ENCODE results near the gene MAMDC2. TPM values are rescaled to one million over a fixed set of nuclear protein-coding genes. Genes with fewer than 3 reads are reported as not detected.
A peak's percentile ranks its signal among the peaks of the same experiment; 100 is the strongest.

Gene MAMDC2
- total RNA-seq, 1 donor from 2014 or later: 76.7 TPM

GRCh38 chr9:70100362-70100761 is 56.7 kb downstream of the MAMDC2 start:
- TF ChIP-seq CTCF (IDR thresholded peaks at IDR 0.05): no peak
- DNase-seq (ENCODE audit: low spot score): no peak
- Mint-ChIP-seq H3K36me3 (ENCODE audit: low read depth) (peaks cover 5% of the 10 kb centered on the region), H3K4me1 (ENCODE audit: low read depth) (peaks cover 13% of the 10 kb centered on the region), H3K27ac (ENCODE audit: unreplicated experiment) (peak overlapping the region; percentile 11), H3K9me3 (ENCODE audit: low read depth) (peaks cover 4% of the 10 kb centered on the region), H3K4me3 (ENCODE audit: unreplicated experiment) (no peak overlapping the region), H3K27me3 (ENCODE audit: low read depth) (no peaks in the 10 kb centered on the region)

GRCh38 chr9:70101265-70101664 is 57.6 kb downstream of the MAMDC2 start:
- no peak for TF ChIP-seq CTCF (IDR thresholded peaks at IDR 0.05)
- Mint-ChIP-seq H3K36me3 (ENCODE audit: low read depth) (peaks cover 6% of the 10 kb centered on the region), H3K4me3 (ENCODE audit: unreplicated experiment) (no peak overlapping the region), H3K27me3 (ENCODE audit: low read depth) (no peaks in the 10 kb centered on the region), H3K27ac (ENCODE audit: unreplicated experiment) (peak overlapping the region; percentile 45), H3K4me1 (ENCODE audit: low read depth) (peaks cover 10% of the 10 kb centered on the region), H3K9me3 (ENCODE audit: low read depth) (peaks cover 4% of the 10 kb centered on the region)
- DNase-seq (ENCODE audit: low spot score): no peak

- no peak overlapping the region for H3K4me3 Mint-ChIP-seq (ENCODE audit: unreplicated experiment)
- H3K9me3 Mint-ChIP-seq (ENCODE audit: low read depth): peaks cover 4% of the 10 kb centered on the region
- H3K36me3 Mint-ChIP-seq (ENCODE audit: low read depth): peaks cover 17% of the 10 kb centered on the region
- no peak for DNase-seq (ENCODE audit: low spot score)
- peaks cover 11% of the 10 kb centered on the region for H3K4me1 Mint-ChIP-seq (ENCODE audit: low read depth)
- no peak for TF ChIP-seq CTCF (IDR thresholded peaks at IDR 0.05)
- H3K27ac Mint-ChIP-seq (ENCODE audit: unreplicated experiment): no peak overlapping the region
- H3K27me3 Mint-ChIP-seq (ENCODE audit: low read depth): no peaks in the 10 kb centered on the region
Measured at GRCh38 chr9:70105147-70105546, 61.5 kb downstream of the MAMDC2 start.

GRCh38 chr9:70106571-70106970 is 62.9 kb downstream of the MAMDC2 start:
- no peak for TF ChIP-seq CTCF (IDR thresholded peaks at IDR 0.05)
- Mint-ChIP-seq H3K4me1 (ENCODE audit: low read depth) (peaks cover 19% of the 10 kb centered on the region), H3K9me3 (ENCODE audit: low read depth) (peaks cover 4% of the 10 kb centered on the region), H3K27me3 (ENCODE audit: low read depth) (no peaks in the 10 kb centered on the region), H3K4me3 (ENCODE audit: unreplicated experiment) (no peak overlapping the region), H3K27ac (ENCODE audit: unreplicated experiment) (no peak overlapping the region), H3K36me3 (ENCODE audit: low read depth) (peaks cover 17% of the 10 kb centered on the region)
- DNase-seq (ENCODE audit: low spot score): no peak

GRCh38 chr9:70107558-70107957 is 63.9 kb downstream of the MAMDC2 start:
- H3K36me3 Mint-ChIP-seq (ENCODE audit: low read depth): peaks cover 17% of the 10 kb centered on the region
- no peak overlapping the region for H3K27ac Mint-ChIP-seq (ENCODE audit: unreplicated experiment)
- no peak overlapping the region for H3K4me3 Mint-ChIP-seq (ENCODE audit: unreplicated experiment)
- H3K9me3 Mint-ChIP-seq (ENCODE audit: low read depth): peaks cover 4% of the 10 kb centered on the region
- DNase-seq (ENCODE audit: low spot score): no peak
- H3K4me1 Mint-ChIP-seq (ENCODE audit: low read depth): peaks cover 27% of the 10 kb centered on the region
- H3K27me3 Mint-ChIP-seq (ENCODE audit: low read depth): no peaks in the 10 kb centered on the region
- no peak for TF ChIP-seq CTCF (IDR thresholded peaks at IDR 0.05)
